Measurements from ENCODE around the gene RAPGEF2.
"Not testable (repeated sequence)": the region's sequence is repeated elsewhere in the genome, so short reads cannot be mapped to it uniquely, and the experiment has no call there.

The RAPGEF2 gene

GRCh38 chr4:159102622-159103383, at the start of gene RAPGEF2:
Gene RAPGEF2, plus strand, starts transcription at chr4:159103079. Its CDS starts 1,084 bp downstream, at chr4:159104163.
- DNase-seq: peak; percentile 50

DNA sequence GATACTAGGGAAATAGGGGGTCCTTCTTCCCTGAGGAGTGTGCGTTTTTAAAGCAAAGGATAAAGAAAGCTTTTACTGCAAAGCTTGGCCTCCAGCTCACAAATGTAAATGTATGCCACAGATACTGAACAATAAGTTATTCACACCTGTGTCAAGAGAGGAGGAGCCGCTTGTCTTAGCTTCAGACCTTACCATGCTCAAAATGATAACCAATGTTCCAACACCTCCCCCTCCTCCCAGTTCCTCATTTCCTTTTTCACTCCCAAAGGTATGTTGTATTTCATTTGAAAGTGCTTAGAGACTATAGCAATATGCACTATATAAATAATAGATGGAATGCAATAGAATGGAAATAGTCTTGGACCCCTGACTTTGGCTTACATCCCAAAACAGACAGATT, 47.0 kb upstream of the RAPGEF2 start:
- no peak for DNase-seq

DNA sequence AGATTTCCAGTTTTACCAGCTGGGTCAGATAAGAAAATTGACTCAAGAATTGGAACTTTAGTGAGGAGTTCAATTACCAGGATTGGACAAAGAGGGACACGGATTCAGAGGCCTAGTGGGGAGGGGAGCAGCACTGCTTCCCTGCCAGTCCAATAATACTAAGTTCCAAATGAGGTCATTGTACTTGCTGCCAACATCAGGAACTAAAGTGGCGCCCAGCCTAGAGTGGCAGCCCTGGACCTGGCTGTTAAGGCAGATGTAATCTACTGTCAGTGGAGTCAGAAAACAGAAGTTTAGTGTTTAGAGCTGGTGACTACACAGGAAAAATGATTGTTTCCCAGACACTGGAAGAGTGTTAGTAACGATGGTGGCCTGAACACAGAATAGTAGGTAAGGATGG, 42.7 kb upstream of the RAPGEF2 start:
- no peak for DNase-seq

GRCh38 chr4:159062381-159062780, 40.5 kb upstream of the RAPGEF2 start:
- no peak for DNase-seq

- no peak for DNase-seq
Measured at GRCh38 chr4:159065513-159066240, 37.2 kb upstream of the RAPGEF2 start.

DNA sequence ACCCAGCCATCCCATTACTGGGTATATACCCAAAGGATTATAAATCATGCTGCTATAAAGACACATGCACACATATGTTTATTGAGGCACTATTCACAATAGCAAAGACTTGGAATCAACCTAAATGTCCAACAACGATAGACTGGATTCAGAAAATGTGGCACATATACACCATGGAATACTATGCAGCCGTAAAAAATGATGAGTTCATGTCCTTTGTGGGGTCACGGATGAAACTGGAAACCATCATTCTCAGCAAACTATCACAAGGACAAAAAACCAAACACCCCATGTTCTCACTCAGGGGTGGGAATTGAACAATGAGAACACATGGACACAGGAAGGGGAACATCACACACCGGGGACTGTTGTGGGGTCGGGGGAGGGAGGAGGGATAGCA, 34.7 kb upstream of the RAPGEF2 start:
- not testable (repeated sequence) for DNase-seq

DNA sequence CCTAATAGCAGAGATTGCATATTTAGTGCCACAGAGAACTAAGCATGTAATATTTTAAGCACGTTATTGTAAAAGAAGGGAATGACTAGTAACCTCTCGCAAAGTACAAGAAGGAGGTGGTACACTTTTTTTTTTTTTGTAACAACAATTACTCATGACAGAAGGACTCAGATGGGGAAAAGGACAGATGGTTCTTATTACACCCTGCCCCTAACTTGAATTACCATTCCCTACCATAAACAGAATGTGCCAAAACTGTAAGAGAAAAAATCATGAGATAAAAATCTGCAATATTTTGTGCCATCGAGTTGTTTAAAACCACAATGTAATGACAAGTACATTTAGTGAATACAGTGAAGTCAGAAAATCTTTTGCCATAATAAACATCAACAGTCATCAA, 33.0 kb upstream of the RAPGEF2 start:
- no peak for DNase-seq

GRCh38 chr4:159070742-159071141, 32.1 kb upstream of the RAPGEF2 start:
- no peak for DNase-seq

DNA sequence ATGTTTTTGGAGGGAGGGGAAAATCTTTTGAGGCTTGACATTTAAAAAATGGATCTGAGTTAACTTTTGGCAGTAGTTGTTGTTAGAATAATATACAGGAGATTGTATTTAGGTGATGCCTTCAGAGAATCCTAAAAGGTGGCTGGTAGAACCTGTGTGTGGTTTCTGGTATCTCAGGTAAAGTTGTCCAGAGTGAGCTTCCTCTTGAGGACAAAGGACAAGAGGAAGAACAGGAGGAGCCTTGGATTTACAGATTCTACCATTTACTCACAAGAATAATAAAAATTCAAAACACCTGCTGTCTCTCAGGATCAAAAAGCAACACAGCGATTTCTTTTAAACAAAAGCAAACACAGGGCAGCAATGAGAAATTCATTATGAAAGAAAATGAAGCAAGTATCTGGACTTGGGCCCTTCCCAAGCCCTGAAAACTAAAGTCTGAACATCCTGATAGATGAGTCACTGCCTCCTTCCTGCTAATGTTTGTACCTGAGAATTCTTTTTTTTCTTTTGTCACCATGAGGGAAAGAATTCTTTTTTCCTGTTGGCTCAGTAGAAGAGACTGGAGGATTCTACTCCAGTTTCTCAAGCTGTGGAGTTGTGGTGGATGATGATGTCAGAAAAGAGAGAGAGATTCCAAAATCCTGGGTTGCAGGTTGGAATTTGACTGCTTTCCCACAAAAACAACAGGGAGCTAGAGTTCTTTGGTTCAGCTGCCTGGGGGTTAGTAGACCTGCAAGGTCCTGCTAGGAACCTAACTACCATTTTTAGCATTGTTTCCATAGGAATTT, 31.5 kb upstream of the RAPGEF2 start:
- no peak for DNase-seq

GRCh38 chr4:159071969-159072765, 30.7 kb upstream of the RAPGEF2 start:
- DNase-seq: no peak

GRCh38 chr4:159075531-159075932, 27.3 kb upstream of the RAPGEF2 start:
- DNase-seq: no peak

- DNase-seq: not testable (repeated sequence)
Measured at GRCh38 chr4:159077018-159077417, 25.9 kb upstream of the RAPGEF2 start.

GRCh38 chr4:159077702-159078495, 25.0 kb upstream of the RAPGEF2 start:
- no peak for DNase-seq

GRCh38 chr4:159079074-159079473, 23.8 kb upstream of the RAPGEF2 start:
- DNase-seq: no peak

DNA sequence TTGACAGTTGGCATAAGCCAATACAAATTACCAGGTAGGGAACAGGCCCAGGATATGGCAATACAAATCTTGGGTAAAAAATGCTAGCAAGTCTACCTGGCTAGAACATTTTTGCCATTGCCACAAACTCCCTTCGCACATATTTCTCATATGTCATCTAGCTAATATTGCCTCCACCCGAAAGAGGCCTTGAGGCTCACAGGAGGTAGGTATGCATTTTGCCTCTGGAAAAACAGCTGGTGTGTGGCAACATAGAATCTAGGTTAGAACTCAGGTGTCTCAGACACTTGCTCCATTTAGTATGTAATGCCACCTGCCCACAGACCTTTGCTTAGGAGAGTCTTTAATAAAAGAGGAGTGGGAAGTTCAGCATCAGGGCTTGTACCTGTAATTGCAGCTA, 16.3 kb upstream of the RAPGEF2 start:
- DNase-seq: no peak

GRCh38 chr4:159090255-159090654, 12.6 kb upstream of the RAPGEF2 start:
- DNase-seq: no peak

- DNase-seq: not testable (repeated sequence)
Measured at GRCh38 chr4:159094156-159094555, 8.7 kb upstream of the RAPGEF2 start.

- no peak for DNase-seq
Measured at GRCh38 chr4:159096434-159096833, 6.4 kb upstream of the RAPGEF2 start.

- DNase-seq: no peak
Measured at GRCh38 chr4:159097144-159097543, 5.7 kb upstream of the RAPGEF2 start.

DNA sequence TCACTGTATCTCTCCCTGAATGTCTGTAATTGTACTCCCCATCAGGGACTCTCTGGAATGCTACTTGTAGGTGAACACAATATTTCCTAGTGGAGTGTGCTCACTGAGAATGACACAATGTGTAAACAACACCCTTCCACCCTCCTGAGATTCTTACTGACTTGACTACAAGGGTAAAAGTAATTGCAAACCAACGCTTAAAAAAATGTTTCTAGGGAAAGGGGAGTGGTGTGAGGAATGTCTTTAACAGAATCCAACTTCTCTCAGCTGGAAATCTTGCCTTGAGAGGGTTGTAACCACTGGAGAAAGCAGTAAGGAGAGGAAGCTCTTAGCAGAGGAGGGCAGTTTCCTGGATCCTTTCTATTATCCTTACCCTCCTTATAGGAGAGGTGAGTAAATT, 5.1 kb upstream of the RAPGEF2 start:
- no peak for DNase-seq

- DNase-seq: no peak
Measured at GRCh38 chr4:159098482-159099127, 4.3 kb upstream of the RAPGEF2 start.
